Sigmoid colon (tissue), 7 donors: Measurements from ENCODE around the gene KCNQ2. TPM values are rescaled to one million over a fixed set of nuclear protein-coding genes. Genes with fewer than 3 reads are reported as not detected.

Experiments
- DNase-seq: peaks from one replicate; pipeline ENCODE4 v3.0.0-alpha.2; 2019
- H3K27ac ChIP-seq, 4 donors: fragments of 200-600 bp; sonication (generic); one replicate each; pipeline ENCODE4 v1.5.1; 2016 to 2019; ENCODE audit warnings: mild to moderate bottlenecking in 1 of 4
- H3K27me3 ChIP-seq, 3 donors: fragments of 200-600 bp; sonication (generic); one replicate each; pipeline ENCODE4 v1.5.1; 2019; ENCODE audit warnings: mild to moderate bottlenecking in 1 of 3
- H3K36me3 ChIP-seq, 4 donors: fragments of 200-600 bp; sonication (generic); one replicate each; pipeline ENCODE4 v1.5.1; 2016 to 2019
- H3K4me1 ChIP-seq, 4 donors: fragments of 200-600 bp; sonication (generic); one replicate each; pipeline ENCODE4 v1.5.1; 2017 to 2019
- H3K4me3 ChIP-seq, 4 donors: fragments of 200-600 bp; sonication (generic); one replicate each; pipeline ENCODE4 v1.5.1; 2017 to 2019; ENCODE audit warnings: mild to moderate bottlenecking in 2 of 4, moderate library complexity in 1 of 4
- H3K9me3 ChIP-seq, 4 donors: fragments of 200-600 bp in 3 of 4; sonication (generic) in 3 of 4; one replicate each; pipeline versions ENCODE4 v1.5.1 to v1.6.1; 2013 to 2019
- EP300 ChIP-seq, 4 donors: sonication (generic); formaldehyde crosslinking; IDR thresholded peaks; one replicate each; pipeline ENCODE4 v1.6.1; 2017; ENCODE audit warnings: antibody characterized with exemption in 4 of 4
- POLR2A ChIP-seq, 2 donors: fragments of 450-650 bp; IDR thresholded peaks; one replicate each; pipeline ENCODE4 v1.6.1; 2016; ENCODE audit warnings: antibody characterized with exemption in 2 of 2, mild to moderate bottlenecking in 2 of 2, moderate library complexity in 2 of 2
- POLR2AphosphoS5 ChIP-seq, 4 donors: sonication (generic); formaldehyde crosslinking; IDR thresholded peaks; one replicate each; pipeline ENCODE4 v1.6.1; 2017; ENCODE audit warnings: antibody characterized with exemption in 4 of 4
- WGBS, 2 donors: extraction: QIAGEN DNeasy Blood & Tissue Kit; methylation state at CpG; one replicate each; pipeline ENCODE4 v1.1.7; 2013; 5-methylcytosine and 5-hydroxymethylcytosine counted together
- intact Hi-C: fragments of 100-400 bp; cut with DNase I; formaldehyde crosslinking; loops from one replicate; pipeline ENCODE4 v1.15.1; 2023
- polyA plus RNA-seq, 3 donors: library from polyadenylated mRNA; stranded (reverse); fragments of 200-250 nt; gene quantifications; one replicate each; pipeline ENCODE4 v1.2.3, GENCODE V29; 2013
- total RNA-seq, 4 donors: library from RNA; depleted of rRNA; stranded (reverse); fragments of >200 nt; gene quantifications; one replicate each; pipeline ENCODE4 v1.1.0, GENCODE V29; 2016
- TF ChIP-seq, protein P1 (sequence below), 4 experiments: fragments of 450-650 bp in 3 of 4; fragments of 200-600 bp in 1 of 4; IDR thresholded peaks; one replicate each; pipeline ENCODE4 v1.5.1; 2016 to 2019; ENCODE audit warnings: antibody characterized with exemption in 4 of 4, mild to moderate bottlenecking in 3 of 4, moderate library complexity in 2 of 4
- donor health status: healthy with polysubstance abuse.
- donor health status: Bipolar disorder and iron deficiency.
- donor health status: healthy.

Gene KCNQ2
- total and polyA plus RNA-seq, 7 donors, result 0.83 to 4.2 (median 1.2) TPM; not detected in 3

DNA sequence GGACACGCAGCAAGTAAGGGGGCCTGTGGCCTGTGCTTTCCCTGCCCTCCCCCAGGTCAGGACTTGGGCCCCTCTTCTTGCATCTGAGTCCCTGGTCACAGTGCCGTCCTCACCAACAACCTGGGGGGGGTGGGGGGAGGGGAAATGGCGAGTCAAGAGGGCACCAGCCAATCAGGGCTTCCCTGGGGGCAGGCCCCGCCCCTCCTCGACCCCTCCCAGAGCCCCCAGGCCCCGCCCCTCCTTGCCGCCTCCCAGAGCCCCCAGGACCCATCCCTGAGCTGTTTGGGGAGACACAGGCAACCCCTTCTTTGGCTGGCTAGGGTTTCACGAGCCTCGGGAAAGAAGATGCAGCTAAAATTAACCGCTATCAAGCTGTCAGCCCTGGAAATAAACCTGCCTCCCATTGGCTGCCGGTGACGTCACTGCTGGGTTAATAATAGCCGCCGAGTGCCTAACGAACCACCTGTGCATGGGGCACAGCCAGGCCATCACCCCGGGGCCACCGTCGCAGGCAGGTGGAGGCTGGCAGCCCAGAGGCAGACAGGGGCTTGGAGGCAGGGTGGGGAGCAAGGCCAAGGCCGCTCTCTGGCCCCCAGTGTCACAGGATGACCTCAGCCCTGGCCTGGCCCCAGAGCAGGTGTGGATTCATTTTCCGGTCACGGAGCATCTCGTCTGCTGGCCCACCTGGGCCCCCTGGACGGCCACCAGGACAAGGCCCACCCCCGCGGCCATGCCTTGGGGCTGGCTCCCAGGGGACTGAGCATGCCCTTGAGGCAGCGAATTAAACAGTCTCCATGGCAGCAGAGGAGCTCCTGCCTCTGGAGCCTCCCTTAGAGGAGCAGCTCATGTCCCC, 29.6 kb upstream of the KCNQ2 start:
- peaks cover 0 to 6% (median 2%) of the 10 kb centered on the region in 4 donors for H3K9me3 ChIP-seq
- no peak overlapping the region for H3K4me3 ChIP-seq
- WGBS, 2 donors, result 13 to 30% methylated on average over 26 of the region's 26 CpGs
- H3K27ac ChIP-seq, result no peak overlapping the region
- no peak for TF ChIP-seq POLR2AphosphoS5 (IDR thresholded peaks at IDR 0.05)
- no peak for TF ChIP-seq EP300 (IDR thresholded peaks at IDR 0.05)
- TF ChIP-seq, protein P1, sequence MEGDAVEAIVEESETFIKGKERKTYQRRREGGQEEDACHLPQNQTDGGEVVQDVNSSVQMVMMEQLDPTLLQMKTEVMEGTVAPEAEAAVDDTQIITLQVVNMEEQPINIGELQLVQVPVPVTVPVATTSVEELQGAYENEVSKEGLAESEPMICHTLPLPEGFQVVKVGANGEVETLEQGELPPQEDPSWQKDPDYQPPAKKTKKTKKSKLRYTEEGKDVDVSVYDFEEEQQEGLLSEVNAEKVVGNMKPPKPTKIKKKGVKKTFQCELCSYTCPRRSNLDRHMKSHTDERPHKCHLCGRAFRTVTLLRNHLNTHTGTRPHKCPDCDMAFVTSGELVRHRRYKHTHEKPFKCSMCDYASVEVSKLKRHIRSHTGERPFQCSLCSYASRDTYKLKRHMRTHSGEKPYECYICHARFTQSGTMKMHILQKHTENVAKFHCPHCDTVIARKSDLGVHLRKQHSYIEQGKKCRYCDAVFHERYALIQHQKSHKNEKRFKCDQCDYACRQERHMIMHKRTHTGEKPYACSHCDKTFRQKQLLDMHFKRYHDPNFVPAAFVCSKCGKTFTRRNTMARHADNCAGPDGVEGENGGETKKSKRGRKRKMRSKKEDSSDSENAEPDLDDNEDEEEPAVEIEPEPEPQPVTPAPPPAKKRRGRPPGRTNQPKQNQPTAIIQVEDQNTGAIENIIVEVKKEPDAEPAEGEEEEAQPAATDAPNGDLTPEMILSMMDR (IDR thresholded peaks at IDR 0.05), result no peak
- TF ChIP-seq POLR2A (IDR thresholded peaks at IDR 0.05), result no peak
- H3K27me3 ChIP-seq, result peaks cover 29 to 58% (median 42%) of the 10 kb centered on the region in 3 donors
- peak; percentile 56 for DNase-seq
- intact Hi-C loops, result no loop called here
- H3K4me1 ChIP-seq, result peaks cover 0 to 28% (median 21%) of the 10 kb centered on the region in 4 donors
- no peaks in the 10 kb centered on the region for H3K36me3 ChIP-seq

DNA sequence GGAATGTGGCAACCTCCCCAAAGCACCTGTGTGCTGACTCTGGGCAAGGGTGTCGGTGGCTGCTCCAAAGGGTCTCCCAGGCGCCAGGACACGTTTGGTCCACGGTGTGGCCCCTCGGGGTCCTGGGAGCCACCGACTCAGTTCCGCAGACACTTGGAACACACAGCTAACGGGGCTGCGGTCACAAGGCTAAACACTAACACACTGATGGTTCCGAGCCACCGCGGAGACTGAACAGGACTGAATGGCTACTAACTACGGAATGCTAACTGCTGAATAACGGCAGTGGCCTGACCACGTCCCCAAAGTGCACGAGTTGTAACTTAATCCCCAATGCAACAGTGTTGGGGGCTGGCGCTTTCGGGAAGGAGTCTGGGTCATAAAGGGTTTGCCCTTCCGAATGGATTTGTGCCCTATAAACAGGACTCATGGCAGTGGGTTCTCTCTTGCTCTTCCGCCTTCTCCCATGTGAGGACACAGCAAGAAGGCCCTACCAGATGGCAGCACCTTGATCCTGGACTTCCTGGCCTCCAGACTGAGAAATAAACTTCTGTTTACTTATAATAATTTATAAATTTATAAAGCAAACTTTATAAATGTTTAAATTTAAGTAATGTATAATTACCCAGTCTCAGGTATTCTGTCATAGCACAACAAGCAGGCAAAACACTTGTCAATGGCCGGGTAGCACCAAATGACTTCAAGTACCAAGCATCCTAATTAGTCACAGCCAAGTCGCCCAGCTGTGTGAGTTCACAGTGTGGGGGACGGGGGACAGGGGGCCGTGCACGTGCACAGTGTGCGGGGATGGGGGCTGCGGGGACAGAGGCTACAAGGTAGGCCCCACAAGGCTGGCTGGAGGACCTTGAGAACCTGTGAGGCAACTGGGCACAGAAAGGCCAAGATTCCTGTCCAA, 28.7 kb upstream of the KCNQ2 start:
- no peak for TF ChIP-seq POLR2AphosphoS5 (IDR thresholded peaks at IDR 0.05)
- TF ChIP-seq, protein P1 (IDR thresholded peaks at IDR 0.05), result no peak
- TF ChIP-seq EP300 (IDR thresholded peaks at IDR 0.05), result no peak
- no peak for TF ChIP-seq POLR2A (IDR thresholded peaks at IDR 0.05)
- Histone ChIP-seq H3K27ac (no peak overlapping the region), H3K36me3 (no peaks in the 10 kb centered on the region), H3K27me3 (peaks cover 31 to 66% (median 47%) of the 10 kb centered on the region in 3 donors), H3K4me3 (no peak overlapping the region), H3K4me1 (peaks cover 0 to 33% (median 25%) of the 10 kb centered on the region in 4 donors), H3K9me3 (peaks cover 0 to 6% (median 2%) of the 10 kb centered on the region in 4 donors)
- WGBS, 2 donors, result 82 to 85% methylated on average over 27 of the region's 27 CpGs
- DNase-seq, result no peak
- intact Hi-C loops, result no loop called here

DNA sequence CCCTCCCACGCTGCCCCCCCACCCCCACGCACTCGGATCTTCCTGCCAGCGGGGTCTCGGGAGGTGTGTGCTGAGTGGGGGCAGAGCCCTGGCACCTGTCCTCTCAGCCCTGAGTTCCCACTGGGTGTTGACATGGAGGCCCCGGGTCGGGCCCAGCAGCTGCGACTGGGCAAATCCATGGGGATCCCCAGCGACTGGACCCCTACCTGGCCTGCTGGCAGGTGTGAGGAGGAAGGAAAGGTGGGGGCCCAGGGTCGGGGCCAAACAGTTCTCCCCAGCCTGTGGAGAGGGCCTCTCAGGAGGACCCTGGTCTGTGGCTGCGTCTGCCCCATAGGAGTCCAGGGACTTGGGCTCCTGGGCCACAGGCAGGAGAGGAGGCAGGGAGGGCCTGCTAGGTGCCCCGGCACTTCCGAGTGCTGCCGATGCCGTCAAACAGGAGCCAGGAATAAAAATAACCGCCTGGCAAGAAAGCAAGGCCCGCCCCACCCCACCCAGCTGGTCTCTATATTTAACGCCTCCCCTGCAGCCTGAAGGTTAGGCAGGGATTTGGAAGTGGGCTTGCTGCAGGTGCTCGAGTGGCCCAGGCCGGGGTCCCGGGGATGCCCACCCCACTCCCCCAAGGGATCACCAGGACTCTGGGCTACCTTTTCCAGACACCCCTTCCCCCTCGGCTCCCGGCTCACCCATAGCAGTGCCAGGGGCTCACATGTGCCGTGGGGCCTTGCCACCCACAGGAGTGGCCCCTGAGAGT, 27.9 kb upstream of the KCNQ2 start:
- H3K27me3 ChIP-seq, result peaks cover 31 to 75% (median 47%) of the 10 kb centered on the region in 3 donors
- H3K27ac ChIP-seq, result no peak overlapping the region
- intact Hi-C loops, result no loop called here
- WGBS, 2 donors, result 59 to 83% methylated on average over 24 of the region's 24 CpGs
- no peaks in the 10 kb centered on the region for H3K36me3 ChIP-seq
- H3K4me1 ChIP-seq, result peaks cover 0 to 38% (median 29%) of the 10 kb centered on the region in 4 donors
- TF ChIP-seq EP300 (IDR thresholded peaks at IDR 0.05), result no peak
- TF ChIP-seq, protein P1 (IDR thresholded peaks at IDR 0.05), result no peak
- no peak for TF ChIP-seq POLR2AphosphoS5 (IDR thresholded peaks at IDR 0.05)
- no peak for TF ChIP-seq POLR2A (IDR thresholded peaks at IDR 0.05)
- DNase-seq, result no peak
- no peak overlapping the region for H3K4me3 ChIP-seq
- H3K9me3 ChIP-seq, result peaks cover 0 to 4% (median under 1%) of the 10 kb centered on the region in 4 donors

- DNase-seq, result peak; percentile 58
- H3K36me3 ChIP-seq, result no peaks in the 10 kb centered on the region
- H3K4me1 ChIP-seq, result peaks cover 0 to 38% (median 29%) of the 10 kb centered on the region in 4 donors
- 8 to 12% methylated on average over 48 of the region's 48 CpGs for WGBS, 2 donors
- H3K9me3 ChIP-seq, result no peaks in the 10 kb centered on the region
- intact Hi-C loops, result no loop called here
- H3K27me3 ChIP-seq, result peaks cover 31 to 76% (median 47%) of the 10 kb centered on the region in 3 donors
- TF ChIP-seq, protein P1 (IDR thresholded peaks at IDR 0.05), result no peak
- no peak for TF ChIP-seq POLR2A (IDR thresholded peaks at IDR 0.05)
- TF ChIP-seq EP300 (IDR thresholded peaks at IDR 0.05), result no peak
- TF ChIP-seq POLR2AphosphoS5 (IDR thresholded peaks at IDR 0.05), result no peak
- no peak overlapping the region for H3K27ac ChIP-seq
- H3K4me3 ChIP-seq, result peak overlapping the region in 3 of 4 donors; percentile 34 to 48 (median 46)
Measured at GRCh38 chr20:63499338-63499969, 27.0 kb upstream of the KCNQ2 start.
